Sigmoid colon (tissue), 3 donors: ENCODE results near the gene TMF1.

Source experiments
- POLR2A ChIP-seq, 2 donors: fragments of 450-650 bp; IDR thresholded peaks; one replicate each; pipeline ENCODE4 v1.6.1; 2016; ENCODE audit warnings: antibody characterized with exemption in 2 of 2, mild to moderate bottlenecking in 2 of 2, moderate library complexity in 2 of 2
- TF ChIP-seq, protein P1 (sequence below), 4 experiments: fragments of 450-650 bp in 3 of 4; fragments of 200-600 bp in 1 of 4; IDR thresholded peaks; one replicate each; pipeline ENCODE4 v1.5.1; 2016 to 2019; ENCODE audit warnings: antibody characterized with exemption in 4 of 4, mild to moderate bottlenecking in 3 of 4, moderate library complexity in 2 of 4

- TF ChIP-seq POLR2A (IDR thresholded peaks at IDR 0.05), result no peak
- TF ChIP-seq, protein P1, sequence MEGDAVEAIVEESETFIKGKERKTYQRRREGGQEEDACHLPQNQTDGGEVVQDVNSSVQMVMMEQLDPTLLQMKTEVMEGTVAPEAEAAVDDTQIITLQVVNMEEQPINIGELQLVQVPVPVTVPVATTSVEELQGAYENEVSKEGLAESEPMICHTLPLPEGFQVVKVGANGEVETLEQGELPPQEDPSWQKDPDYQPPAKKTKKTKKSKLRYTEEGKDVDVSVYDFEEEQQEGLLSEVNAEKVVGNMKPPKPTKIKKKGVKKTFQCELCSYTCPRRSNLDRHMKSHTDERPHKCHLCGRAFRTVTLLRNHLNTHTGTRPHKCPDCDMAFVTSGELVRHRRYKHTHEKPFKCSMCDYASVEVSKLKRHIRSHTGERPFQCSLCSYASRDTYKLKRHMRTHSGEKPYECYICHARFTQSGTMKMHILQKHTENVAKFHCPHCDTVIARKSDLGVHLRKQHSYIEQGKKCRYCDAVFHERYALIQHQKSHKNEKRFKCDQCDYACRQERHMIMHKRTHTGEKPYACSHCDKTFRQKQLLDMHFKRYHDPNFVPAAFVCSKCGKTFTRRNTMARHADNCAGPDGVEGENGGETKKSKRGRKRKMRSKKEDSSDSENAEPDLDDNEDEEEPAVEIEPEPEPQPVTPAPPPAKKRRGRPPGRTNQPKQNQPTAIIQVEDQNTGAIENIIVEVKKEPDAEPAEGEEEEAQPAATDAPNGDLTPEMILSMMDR (IDR thresholded peaks at IDR 0.05), result no peak
Observed at GRCh38 chr3:69004138-69004537, 48.0 kb downstream of the TMF1 start.
